Liver (tissue), 9 donors: ENCODE results near the gene ERC1. TPM values are rescaled to one million over a fixed set of nuclear protein-coding genes. Genes with fewer than 3 reads are reported as not detected.

Experiments
- DNase-seq: peaks from one replicate; pipeline ENCODE4 v3.0.0-alpha.2; 2017; ENCODE audit warnings: low spot score
- H3K27ac ChIP-seq, 2 donors: one replicate each; pipeline ENCODE4 v1.7.0; 2013; ENCODE audit warnings: inconsistent platforms in 2 of 2, low read length in 2 of 2, control low read depth in 1 of 2, low read depth in 1 of 2, mild to moderate bottlenecking in 1 of 2
- H3K27me3 ChIP-seq, 4 donors: one replicate each; pipeline versions ENCODE4 v1.6.1 to v1.7.0; 2013; ENCODE audit warnings: low read length in 3 of 4, inconsistent platforms in 1 of 4, mild to moderate bottlenecking in 1 of 4, moderate library complexity in 1 of 4; ENCODE audit not compliant: control insufficient read depth in 4 of 4, insufficient read depth in 4 of 4
- H3K36me3 ChIP-seq, 4 donors: one replicate each; pipeline versions ENCODE4 v1.6.1 to v1.7.0; 2013; ENCODE audit warnings: low read length in 3 of 4, mild to moderate bottlenecking in 3 of 4, low read depth in 1 of 4, moderate library complexity in 1 of 4; ENCODE audit not compliant: control insufficient read depth in 4 of 4, insufficient read depth in 3 of 4
- H3K4me1 ChIP-seq, 4 donors: one replicate each; pipeline versions ENCODE4 v1.6.1 to v1.7.0; 2013; ENCODE audit warnings: low read length in 3 of 4, mild to moderate bottlenecking in 3 of 4, moderate library complexity in 1 of 4; ENCODE audit not compliant: control insufficient read depth in 4 of 4, insufficient read depth in 4 of 4
- H3K4me3 ChIP-seq, 3 donors: one replicate each; pipeline versions ENCODE4 v1.6.1 to v1.7.0; 2013; ENCODE audit warnings: low read length in 3 of 3, control low read depth in 1 of 3, low read depth in 1 of 3, mild to moderate bottlenecking in 1 of 3
- H3K9ac ChIP-seq, 2 donors: one replicate each; pipeline ENCODE4 v1.7.0; 2013; ENCODE audit warnings: low read length in 2 of 2, mild to moderate bottlenecking in 2 of 2, moderate library complexity in 2 of 2, control low read depth in 1 of 2, low read depth in 1 of 2
- H3K9me3 ChIP-seq, 4 donors: one replicate each; pipeline versions ENCODE4 v1.6.1 to v1.7.0; 2013; ENCODE audit warnings: low read length in 3 of 4; ENCODE audit not compliant: control insufficient read depth in 4 of 4
- EGR1 ChIP-seq, 2 donors: IDR thresholded peaks; 2 replicates each; pipeline ENCODE4 v1.6.1; 2016 to 2018; ENCODE audit warnings: antibody characterized with exemption in 2 of 2, low read depth in 2 of 2
- FOXA2 ChIP-seq: IDR thresholded peaks from 2 replicates; pipeline ENCODE4 v1.6.1; 2016; ENCODE audit warnings: antibody characterized with exemption
- HNF4A ChIP-seq, 2 donors: conservative IDR thresholded peaks; 2 replicates each; pipeline ENCODE4 v1.6.1; 2016; ENCODE audit warnings: antibody characterized with exemption in 2 of 2, mild to moderate bottlenecking in 2 of 2
- HNF4G ChIP-seq: IDR thresholded peaks from 2 replicates; pipeline ENCODE4 v1.6.1; 2016; ENCODE audit warnings: antibody characterized with exemption
- JUND ChIP-seq, 2 donors: IDR thresholded peaks; 2 replicates each; pipeline ENCODE4 v1.6.1; 2016; ENCODE audit warnings: antibody characterized with exemption in 2 of 2
- NR2F2 ChIP-seq: IDR thresholded peaks from 2 replicates; pipeline ENCODE4 v1.6.1; 2016; ENCODE audit warnings: antibody characterized with exemption
- RAD21 ChIP-seq, 2 donors: IDR thresholded peaks; 2 replicates each; pipeline ENCODE4 v1.6.1; 2016; ENCODE audit warnings: antibody characterized with exemption in 2 of 2, mild to moderate bottlenecking in 2 of 2
- RXRA ChIP-seq, 2 donors: IDR thresholded peaks; 2 replicates each; pipeline ENCODE4 v1.6.1; 2017 to 2018; ENCODE audit warnings: antibody characterized with exemption in 2 of 2, mild to moderate bottlenecking in 1 of 2
- SP1 ChIP-seq: IDR thresholded peaks from 2 replicates; pipeline ENCODE4 v1.6.1; 2018; ENCODE audit warnings: antibody characterized with exemption, mild to moderate bottlenecking
- TAF1 ChIP-seq: conservative IDR thresholded peaks from 2 replicates; pipeline ENCODE4 v1.6.1; 2016; ENCODE audit warnings: antibody characterized with exemption, mild to moderate bottlenecking
- YY1 ChIP-seq: IDR thresholded peaks from 2 replicates; pipeline ENCODE4 v1.6.1; 2016; ENCODE audit warnings: antibody characterized with exemption, mild to moderate bottlenecking
- WGBS: extraction: QIAGEN DNeasy Blood & Tissue Kit; methylation state at CpG from one replicate; pipeline ENCODE4 v1.1.7; 2013; 5-methylcytosine and 5-hydroxymethylcytosine counted together
- polyA plus RNA-seq, 2 donors: library from polyadenylated mRNA; stranded (reverse) in 1 of 2; unstranded in 1 of 2; fragments of 200-250 nt in 1 of 2; fragments of >200 nt in 1 of 2; fragmentation: Nextera tagmentation in 1 of 2; extraction: Ambion mirVana in 1 of 2; gene quantifications; one replicate each; pipeline versions ENCODE4 v1.2.1 to v1.2.3, GENCODE V29; 2013 to 2015
- total RNA-seq, 2 donors: library from RNA; depleted of rRNA; stranded (reverse); fragments of >200 nt; gene quantifications; one replicate each; pipeline ENCODE4 v1.2.3, GENCODE V29; 2014
- TF ChIP-seq, protein P1 (sequence below): fragments of 150-350 bp; IDR thresholded peaks from 2 replicates; pipeline ENCODE4 v1.5.1; 2017; ENCODE audit warnings: improper control_type of control experiment, low read depth, low read length; ENCODE audit not compliant: missing input control
- TF ChIP-seq, protein P2 (sequence below): IDR thresholded peaks from 2 replicates; pipeline ENCODE4 v1.6.1; 2016; ENCODE audit warnings: antibody characterized with exemption
- TF ChIP-seq, protein P3 (sequence below): IDR thresholded peaks from 2 replicates; pipeline ENCODE4 v1.6.1; 2016; ENCODE audit warnings: antibody characterized with exemption
- TF ChIP-seq, protein P4 (sequence below): IDR thresholded peaks from 2 replicates; pipeline ENCODE4 v1.6.1; 2016; ENCODE audit warnings: antibody characterized with exemption, mild to moderate bottlenecking
- TF ChIP-seq, protein P5 (sequence below): IDR thresholded peaks from 2 replicates; pipeline ENCODE4 v1.6.1; 2016; ENCODE audit warnings: antibody characterized with exemption
- donor health status: healthy.
- donor health status: healthy.
- donor health status: healthy.
- donor health status: healthy.
- donor health status: healthy.

Gene ERC1
- total and polyA plus RNA-seq, 4 donors = 6.2 to 50.2 (median 10.3) TPM

DNA sequence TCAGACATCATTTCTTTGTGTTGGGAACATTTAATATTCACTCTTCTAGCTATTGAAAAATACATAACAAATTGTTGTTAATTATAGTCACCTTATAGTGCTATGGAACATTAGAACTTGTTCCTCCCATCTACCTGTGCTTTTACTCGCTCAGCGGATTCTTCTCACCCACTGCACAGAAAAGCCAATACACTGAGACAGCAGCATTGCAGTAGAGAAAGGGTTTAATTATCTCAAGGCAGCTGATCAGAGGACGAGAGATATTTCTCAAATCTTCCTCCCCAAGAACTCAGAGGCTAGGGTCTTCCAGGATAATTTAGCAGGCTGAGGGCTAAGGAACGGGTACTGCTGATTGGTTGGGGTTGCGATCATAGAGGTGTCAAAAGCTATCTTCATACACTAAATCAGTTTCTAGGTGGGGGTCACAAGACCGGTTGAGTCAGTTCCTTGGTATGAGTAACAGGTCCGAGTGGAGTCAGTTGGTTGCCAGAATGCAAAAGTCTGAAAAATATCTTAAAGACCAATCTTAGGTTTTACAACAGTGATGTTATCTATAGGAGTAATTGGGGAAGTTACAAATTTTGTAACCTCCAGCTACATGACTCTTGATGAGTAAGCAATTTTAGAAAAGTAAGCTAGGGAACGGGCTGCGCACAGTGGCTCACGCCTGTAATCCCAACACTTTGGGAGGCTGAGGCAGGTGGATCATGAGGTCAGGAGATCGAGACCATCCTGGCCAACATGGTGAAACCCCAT is 430.2 kb downstream of the ERC1 start:
- Histone ChIP-seq H3K4me1 (no peaks in the 10 kb centered on the region), H3K9me3 (peaks cover 0 to 9% (median 3%) of the 10 kb centered on the region in 4 donors), H3K27ac (no peak overlapping the region), H3K9ac (no peak overlapping the region), H3K27me3 (no peaks in the 10 kb centered on the region), H3K4me3 (no peak overlapping the region), H3K36me3 (no peaks in the 10 kb centered on the region)
- 97% methylated on average over 11 of the region's 11 CpGs for WGBS
- no peak for DNase-seq
- TF ChIP-seq HNF4G = no peak
- TF ChIP-seq, protein P1, sequence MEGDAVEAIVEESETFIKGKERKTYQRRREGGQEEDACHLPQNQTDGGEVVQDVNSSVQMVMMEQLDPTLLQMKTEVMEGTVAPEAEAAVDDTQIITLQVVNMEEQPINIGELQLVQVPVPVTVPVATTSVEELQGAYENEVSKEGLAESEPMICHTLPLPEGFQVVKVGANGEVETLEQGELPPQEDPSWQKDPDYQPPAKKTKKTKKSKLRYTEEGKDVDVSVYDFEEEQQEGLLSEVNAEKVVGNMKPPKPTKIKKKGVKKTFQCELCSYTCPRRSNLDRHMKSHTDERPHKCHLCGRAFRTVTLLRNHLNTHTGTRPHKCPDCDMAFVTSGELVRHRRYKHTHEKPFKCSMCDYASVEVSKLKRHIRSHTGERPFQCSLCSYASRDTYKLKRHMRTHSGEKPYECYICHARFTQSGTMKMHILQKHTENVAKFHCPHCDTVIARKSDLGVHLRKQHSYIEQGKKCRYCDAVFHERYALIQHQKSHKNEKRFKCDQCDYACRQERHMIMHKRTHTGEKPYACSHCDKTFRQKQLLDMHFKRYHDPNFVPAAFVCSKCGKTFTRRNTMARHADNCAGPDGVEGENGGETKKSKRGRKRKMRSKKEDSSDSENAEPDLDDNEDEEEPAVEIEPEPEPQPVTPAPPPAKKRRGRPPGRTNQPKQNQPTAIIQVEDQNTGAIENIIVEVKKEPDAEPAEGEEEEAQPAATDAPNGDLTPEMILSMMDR = no peak
- TF ChIP-seq, protein P2, sequence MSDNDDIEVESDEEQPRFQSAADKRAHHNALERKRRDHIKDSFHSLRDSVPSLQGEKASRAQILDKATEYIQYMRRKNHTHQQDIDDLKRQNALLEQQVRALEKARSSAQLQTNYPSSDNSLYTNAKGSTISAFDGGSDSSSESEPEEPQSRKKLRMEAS = no peak
- no peak for TF ChIP-seq YY1
- TF ChIP-seq HNF4A (conservative IDR thresholded peaks at IDR 0.05) = no peak
- no peak for TF ChIP-seq SP1
- TF ChIP-seq RXRA (IDR thresholded peaks at IDR 0.05) = no peak
- TF ChIP-seq TAF1 = no peak
- TF ChIP-seq, protein P3, sequence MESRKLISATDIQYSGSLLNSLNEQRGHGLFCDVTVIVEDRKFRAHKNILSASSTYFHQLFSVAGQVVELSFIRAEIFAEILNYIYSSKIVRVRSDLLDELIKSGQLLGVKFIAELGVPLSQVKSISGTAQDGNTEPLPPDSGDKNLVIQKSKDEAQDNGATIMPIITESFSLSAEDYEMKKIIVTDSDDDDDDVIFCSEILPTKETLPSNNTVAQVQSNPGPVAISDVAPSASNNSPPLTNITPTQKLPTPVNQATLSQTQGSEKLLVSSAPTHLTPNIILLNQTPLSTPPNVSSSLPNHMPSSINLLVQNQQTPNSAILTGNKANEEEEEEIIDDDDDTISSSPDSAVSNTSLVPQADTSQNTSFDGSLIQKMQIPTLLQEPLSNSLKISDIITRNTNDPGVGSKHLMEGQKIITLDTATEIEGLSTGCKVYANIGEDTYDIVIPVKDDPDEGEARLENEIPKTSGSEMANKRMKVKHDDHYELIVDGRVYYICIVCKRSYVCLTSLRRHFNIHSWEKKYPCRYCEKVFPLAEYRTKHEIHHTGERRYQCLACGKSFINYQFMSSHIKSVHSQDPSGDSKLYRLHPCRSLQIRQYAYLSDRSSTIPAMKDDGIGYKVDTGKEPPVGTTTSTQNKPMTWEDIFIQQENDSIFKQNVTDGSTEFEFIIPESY = no peak
- no peak for TF ChIP-seq JUND (IDR thresholded peaks at IDR 0.05)
- TF ChIP-seq RAD21 (IDR thresholded peaks at IDR 0.05) = no peak
- TF ChIP-seq, protein P4, sequence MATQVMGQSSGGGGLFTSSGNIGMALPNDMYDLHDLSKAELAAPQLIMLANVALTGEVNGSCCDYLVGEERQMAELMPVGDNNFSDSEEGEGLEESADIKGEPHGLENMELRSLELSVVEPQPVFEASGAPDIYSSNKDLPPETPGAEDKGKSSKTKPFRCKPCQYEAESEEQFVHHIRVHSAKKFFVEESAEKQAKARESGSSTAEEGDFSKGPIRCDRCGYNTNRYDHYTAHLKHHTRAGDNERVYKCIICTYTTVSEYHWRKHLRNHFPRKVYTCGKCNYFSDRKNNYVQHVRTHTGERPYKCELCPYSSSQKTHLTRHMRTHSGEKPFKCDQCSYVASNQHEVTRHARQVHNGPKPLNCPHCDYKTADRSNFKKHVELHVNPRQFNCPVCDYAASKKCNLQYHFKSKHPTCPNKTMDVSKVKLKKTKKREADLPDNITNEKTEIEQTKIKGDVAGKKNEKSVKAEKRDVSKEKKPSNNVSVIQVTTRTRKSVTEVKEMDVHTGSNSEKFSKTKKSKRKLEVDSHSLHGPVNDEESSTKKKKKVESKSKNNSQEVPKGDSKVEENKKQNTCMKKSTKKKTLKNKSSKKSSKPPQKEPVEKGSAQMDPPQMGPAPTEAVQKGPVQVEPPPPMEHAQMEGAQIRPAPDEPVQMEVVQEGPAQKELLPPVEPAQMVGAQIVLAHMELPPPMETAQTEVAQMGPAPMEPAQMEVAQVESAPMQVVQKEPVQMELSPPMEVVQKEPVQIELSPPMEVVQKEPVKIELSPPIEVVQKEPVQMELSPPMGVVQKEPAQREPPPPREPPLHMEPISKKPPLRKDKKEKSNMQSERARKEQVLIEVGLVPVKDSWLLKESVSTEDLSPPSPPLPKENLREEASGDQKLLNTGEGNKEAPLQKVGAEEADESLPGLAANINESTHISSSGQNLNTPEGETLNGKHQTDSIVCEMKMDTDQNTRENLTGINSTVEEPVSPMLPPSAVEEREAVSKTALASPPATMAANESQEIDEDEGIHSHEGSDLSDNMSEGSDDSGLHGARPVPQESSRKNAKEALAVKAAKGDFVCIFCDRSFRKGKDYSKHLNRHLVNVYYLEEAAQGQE = no peak
- no peak for TF ChIP-seq NR2F2
- TF ChIP-seq, protein P5, sequence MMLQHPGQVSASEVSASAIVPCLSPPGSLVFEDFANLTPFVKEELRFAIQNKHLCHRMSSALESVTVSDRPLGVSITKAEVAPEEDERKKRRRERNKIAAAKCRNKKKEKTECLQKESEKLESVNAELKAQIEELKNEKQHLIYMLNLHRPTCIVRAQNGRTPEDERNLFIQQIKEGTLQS = no peak
- no peak for TF ChIP-seq FOXA2
- no peak for TF ChIP-seq EGR1 (IDR thresholded peaks at IDR 0.05; ENCODE audit: low read depth in 2 of 2)
